ENCODE measurements around the gene AGBL2.
"Not testable (repeated sequence)": the region's sequence is repeated elsewhere in the genome, so short reads cannot be mapped to it uniquely, and the experiment has no call there.

AGBL2 gene, protein sequence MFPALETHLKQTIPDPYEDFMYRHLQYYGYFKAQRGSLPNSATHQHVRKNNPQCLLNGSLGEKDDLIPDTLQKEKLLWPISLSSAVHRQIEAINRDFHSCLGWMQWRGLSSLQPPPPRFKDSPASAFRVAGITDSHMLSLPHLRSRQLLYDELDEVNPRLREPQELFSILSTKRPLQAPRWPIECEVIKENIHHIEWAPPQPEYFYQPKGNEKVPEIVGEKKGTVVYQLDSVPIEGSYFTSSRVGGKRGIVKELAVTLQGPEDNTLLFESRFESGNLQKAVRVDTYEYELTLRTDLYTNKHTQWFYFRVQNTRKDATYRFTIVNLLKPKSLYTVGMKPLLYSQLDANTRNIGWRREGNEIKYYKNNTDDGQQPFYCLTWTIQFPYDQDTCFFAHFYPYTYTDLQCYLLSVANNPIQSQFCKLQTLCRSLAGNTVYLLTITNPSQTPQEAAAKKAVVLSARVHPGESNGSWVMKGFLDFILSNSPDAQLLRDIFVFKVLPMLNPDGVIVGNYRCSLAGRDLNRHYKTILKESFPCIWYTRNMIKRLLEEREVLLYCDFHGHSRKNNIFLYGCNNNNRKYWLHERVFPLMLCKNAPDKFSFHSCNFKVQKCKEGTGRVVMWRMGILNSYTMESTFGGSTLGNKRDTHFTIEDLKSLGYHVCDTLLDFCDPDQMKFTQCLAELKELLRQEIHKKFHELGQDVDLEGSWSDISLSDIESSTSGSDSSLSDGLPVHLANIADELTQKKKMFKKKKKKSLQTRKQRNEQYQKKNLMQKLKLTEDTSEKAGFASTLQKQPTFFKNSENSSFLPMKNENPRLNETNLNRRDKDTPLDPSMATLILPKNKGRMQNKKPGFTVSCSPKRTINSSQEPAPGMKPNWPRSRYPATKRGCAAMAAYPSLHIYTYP
- 0.12 to 0.52 (median 0.31) reads per million in 18 experiments for total RNA-seq

DNA sequence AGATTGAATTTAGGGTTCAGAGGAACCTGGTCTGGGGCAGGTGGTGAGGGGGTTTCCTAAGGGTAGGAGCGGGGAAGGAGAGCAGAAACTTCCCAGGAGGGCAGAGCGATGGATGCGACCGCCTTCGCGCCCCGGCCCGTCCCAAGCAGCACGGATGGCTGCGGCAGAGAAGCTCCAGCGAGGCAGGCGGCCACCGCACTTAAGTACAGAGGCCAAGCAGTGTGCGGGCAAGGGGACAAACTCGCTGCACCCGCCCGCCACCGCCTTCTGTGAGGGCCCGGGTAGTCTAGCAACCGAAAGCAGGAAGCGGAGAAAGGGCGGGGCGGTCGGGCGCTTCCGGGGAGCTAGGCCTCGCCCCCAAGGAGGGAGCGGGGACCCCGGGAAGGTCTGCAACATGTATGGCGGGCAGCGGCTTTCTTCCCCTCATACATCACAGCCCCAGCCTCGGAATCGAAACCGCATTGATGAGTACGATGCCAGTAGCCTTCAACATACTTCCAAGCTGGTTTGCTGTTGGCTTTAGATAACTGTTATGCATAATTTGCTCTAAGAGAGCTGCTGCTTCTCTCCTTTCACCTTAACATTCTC, at the start of gene AGBL2:
Gene AGBL2, minus strand, starts transcription at position 288 of the 588 bp plus-strand sequence. CDS start 719 bp downstream, outside the sequence.
- peak; percentile 58 to 72 for DNase-seq

DNA sequence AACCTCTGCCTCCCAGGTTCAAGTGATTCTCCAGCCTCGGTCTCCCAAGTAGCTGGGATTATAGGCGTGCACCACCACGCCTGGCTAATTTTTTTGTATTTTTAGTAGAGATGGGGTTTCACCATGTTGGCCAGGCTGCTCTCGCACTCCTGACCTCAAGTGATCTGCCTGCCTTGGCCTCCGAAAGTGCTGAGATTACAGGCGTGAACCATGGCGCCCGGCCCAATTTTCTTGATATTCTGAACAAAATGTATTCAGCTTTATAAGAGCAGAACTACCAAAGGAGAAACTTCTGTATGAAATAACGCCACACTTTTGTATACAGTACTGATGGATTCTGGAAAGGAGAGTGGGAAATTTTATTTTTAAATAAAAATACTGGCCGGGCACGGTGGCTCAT, 44.1 kb upstream of the AGBL2 start:
- not testable (repeated sequence) for DNase-seq

DNA sequence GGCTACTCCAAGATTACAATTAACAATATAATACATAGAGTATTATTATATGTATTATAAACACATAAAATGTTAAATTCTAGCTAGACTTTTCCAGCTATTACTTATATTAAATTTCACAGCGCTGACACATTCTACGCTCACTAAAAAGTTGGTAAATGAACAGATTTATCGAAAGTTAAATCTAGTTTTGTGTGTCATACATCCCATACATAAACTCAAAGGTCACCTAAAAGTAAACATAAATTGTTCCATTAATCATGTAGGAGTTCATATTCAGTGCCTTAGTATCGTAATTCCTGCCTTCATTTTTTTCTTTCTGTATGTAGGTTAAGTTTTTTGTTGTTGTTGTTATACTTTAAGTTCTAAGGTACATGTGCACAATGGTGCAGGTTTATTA, 41.0 kb upstream of the AGBL2 start:
- no peak for DNase-seq

DNA sequence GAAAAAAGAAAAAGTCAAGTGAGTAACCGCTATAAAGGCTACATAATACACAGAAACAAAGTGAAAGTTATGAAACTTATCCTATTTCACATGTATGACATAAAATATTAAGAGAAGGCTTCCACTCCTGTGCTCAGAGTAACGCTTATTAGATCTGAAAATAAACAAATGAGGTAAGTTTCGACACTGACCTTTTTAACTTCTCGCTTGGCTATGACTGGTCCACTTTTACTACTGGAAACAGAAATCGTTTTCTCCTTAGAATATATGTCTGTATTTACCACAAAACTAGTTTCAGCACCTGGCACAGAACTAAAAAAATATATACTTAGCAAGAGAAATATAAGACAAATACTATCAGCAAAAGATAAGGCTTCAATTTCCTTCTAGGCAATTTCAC, 35.6 kb upstream of the AGBL2 start:
- no peak for DNase-seq

DNA sequence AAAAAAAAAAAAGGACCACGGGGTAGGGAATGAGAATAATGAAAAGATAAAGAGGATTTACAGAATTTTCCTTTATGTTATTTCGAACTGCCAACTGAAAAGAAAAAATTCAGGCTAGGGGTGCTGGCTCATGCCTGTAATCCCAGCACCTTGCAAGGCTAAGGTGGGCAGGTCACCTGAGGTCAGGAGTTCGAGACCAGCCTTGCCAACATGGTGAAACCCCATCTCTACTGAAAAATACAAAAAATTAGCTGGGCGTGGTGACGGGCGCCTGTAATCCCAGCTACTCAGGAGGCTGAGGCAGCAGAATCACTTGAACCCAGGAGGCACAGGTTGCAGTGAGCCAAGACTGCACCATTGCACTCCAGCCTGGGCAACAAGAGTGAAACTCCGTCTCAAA, 27.3 kb upstream of the AGBL2 start:
- not testable (repeated sequence) for DNase-seq

DNA sequence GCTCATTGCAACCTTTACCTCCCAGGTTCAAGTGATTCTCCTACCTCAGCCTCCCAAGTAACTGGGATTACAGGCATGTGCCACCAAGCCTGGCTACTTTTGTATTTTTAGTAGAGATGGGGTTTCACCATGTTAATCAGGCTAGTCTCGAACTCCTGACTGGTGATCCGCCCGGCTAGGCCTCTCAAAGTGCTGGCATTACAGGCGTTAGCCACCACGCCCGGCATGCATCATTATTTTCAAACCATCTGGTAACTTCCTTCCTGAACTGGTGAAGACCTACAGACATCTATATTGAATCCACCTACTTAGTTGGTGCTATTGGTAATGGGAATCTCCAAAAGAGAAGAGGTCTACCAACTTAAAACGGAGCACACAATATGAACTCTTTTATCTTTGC, 22.6 kb upstream of the AGBL2 start:
- DNase-seq = not testable (repeated sequence)

DNA sequence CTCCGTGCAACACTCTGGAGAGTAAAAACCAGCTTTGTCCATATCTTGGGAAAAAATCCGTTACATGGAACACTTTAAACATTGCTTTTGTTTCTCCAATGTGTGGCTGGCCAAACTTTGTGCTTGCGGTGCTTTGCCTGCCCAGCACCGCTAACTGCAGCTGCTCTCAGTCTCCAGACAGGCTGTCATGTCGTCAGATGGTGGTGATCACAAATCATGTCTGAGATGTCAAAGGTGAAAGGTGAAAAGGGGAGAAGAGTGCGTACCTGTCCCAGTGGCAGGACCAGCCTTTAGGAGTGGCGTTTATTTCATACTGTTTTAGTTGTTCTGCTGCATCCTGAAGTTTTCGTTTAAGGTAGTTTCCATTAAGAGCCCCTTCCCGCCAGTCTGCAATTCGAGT, 17.1 kb upstream of the AGBL2 start:
- no peak for DNase-seq

DNA sequence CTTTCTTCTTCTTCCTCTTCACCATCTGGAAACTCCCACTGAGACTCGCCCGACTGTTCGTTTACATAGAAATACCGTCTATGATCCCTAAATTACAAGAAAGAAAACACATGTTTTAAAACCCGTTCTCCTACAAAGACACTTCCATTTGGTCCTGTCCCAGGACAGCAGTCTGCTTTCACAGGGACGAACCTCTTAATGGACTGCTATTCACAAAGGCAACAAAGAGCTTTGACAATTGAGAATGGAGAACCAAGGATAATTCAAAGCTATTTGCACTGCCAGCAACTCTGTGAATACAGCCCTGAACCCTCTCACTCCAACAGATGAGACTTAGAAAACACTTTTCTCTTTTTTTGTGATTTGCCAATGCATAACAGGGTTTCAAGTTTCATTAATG, 16.3 kb upstream of the AGBL2 start:
- no peak for DNase-seq

DNA sequence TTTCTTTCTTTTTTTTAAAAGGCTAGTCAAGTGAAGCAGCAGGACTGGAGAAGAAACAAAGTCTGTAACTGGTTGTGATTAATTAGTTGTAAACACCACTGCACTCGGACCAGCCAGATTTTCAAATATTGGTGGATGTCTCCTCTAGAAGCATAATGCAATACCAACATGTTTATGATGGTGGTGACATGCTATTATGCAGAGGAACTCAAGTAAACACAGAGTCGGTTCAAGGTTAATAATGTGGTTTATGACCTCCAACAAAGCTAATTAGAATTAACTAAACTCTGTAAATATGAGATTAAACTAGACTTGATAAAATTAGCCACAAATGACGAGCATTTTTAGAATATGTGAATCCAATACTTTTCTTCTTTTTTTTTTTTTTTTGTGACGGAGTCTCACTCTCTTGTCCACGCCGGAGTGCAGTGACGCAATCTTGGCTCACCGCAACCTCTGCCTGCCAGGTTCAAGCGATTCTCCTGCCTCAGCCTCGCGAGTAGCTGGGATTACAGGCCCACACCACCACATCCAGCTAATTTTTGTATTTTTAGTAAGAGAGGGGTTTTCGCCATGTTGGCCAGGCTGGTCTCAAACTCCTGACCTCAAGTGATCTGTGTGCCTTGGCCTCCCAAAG, 11.8 kb upstream of the AGBL2 start:
- no peak for DNase-seq

DNA sequence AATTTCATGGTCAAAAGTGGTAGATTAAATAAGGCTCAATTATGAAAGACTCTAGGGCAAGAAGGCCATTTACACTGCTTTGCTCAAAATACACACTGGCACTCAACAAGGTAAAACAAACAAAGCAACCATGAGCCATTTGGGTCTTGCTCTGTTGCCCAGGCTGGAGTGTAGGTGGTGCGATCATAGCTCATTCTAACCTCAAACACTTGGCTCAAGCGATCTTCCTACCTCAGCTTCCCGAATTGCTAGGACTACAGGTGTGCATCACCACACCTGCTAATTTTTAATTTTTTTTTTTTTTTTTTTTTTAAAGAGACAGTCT, 10.9 kb upstream of the AGBL2 start:
- DNase-seq = no peak

DNA sequence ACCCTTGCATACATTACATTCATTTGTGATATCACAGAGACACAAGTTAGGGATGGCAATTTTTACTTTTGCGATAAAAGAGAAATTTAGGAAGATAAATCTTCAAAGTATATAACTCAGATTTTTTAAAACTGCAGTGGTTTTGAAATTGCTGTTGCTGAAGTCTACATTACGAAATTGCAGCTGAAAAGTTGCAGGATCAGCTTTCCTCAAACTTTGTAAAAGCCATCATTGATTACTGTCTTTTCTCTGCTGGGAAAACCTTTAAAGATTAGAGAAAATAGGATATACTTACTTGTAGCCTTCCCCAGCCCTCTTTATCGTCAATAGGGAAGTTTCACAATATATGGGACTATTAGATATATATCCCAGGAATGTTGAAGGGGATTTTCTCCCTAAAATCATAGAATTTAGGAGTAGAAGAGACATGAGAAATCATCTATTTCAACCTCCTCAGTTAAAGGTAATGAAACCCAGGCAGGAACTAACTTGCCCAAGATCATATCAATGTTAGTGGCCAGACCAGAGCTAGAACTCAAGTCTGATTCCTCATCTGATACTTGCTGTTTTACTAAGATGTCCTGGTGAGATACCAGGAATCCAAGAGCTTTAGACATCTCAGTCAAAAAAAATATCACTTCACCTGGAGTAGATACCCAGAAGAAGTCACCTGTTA, 10.4 kb upstream of the AGBL2 start:
- peak; percentile 23 to 25 for DNase-seq

DNA sequence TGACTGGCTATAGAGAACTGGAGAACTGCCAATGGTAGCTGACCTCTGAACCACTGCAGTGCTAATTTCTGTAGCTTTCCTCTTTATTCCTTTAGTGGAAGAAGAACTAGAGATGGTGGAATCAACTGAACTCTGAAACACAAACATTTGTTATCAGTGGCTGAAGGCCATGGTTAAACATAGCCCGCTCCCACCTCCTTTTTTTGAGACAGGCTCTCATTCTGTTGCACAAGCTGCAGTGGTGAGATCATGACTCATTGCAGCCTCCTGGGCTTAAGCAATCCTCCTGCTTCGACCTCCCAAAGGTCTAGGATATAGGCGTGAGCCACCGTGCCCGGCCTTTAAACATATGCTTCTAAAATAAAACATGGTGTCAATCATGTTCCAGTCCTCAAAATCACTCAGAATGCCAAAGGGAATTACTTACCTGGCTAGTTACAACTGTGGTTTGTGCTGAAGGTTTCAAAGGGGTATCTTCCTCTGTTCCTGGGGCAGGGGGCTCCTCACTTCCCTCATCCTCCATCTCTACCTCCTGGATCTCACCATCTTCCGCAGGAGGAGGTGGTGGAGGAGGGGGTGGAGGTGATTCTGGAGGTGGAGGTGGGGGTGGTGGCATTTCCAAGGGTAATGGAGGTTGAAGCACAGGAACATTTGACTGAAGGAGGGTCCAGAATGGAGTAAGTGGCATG, 9.0 kb upstream of the AGBL2 start:
- DNase-seq = peak; percentile 81 to 84

DNA sequence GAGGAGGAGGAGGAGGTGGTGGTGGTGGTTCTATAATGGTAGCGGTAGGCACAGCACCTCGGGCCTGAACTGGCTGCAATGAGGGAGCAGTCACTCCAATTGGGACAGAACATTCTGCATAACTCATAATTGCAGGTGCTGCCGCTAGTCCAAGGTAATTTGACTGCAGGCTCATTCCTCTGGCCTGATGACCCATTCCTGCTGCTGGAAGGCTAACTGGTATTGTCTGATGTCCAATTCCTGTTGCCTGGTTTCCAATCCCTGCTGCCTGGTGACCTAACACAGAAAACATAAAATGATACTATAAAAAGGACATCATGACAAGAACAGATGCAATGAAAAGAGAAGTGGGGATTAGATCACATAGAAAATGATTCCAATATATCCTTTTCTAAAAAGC, 7.9 kb upstream of the AGBL2 start:
- DNase-seq = no peak

DNA sequence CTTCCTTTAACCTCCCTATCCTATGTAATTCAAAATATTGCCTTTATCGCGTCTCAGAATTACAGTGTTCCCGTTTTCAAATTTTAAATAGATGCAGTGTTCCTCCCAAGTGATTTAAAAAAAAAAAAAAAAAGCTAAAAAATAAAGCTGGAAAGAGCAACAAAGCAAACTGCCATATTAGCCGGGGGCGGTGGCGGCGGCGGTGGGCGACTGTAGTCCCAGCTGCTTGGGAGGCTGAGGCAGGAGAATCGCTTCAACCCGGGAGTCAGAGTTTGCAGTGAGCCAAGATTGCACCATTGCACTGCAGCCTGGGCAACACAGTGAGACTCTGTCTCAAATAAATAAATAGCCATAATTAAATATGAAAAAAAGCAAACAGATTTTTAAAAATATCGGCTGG, 5.5 kb upstream of the AGBL2 start:
- DNase-seq = no peak

DNA sequence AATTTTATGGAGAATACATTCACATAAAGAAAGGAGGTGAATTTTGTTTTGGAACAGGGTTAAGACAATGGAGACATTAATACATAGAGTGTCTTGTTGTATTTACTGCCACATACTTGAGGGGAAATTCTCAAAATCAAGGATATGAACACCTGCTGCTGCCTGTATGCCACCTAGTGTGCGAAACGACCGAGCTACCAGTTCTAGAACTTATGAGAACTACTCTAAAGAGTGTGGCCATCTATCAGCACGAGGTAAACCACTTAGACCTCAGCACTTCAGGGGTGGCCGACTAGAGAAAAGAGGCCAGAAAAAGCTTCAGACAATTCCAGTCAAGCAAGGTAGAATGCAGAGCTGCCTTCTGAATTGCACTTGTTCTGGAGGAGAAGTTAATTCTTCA, 1.5 kb upstream of the AGBL2 start:
- DNase-seq = no peak

DNA sequence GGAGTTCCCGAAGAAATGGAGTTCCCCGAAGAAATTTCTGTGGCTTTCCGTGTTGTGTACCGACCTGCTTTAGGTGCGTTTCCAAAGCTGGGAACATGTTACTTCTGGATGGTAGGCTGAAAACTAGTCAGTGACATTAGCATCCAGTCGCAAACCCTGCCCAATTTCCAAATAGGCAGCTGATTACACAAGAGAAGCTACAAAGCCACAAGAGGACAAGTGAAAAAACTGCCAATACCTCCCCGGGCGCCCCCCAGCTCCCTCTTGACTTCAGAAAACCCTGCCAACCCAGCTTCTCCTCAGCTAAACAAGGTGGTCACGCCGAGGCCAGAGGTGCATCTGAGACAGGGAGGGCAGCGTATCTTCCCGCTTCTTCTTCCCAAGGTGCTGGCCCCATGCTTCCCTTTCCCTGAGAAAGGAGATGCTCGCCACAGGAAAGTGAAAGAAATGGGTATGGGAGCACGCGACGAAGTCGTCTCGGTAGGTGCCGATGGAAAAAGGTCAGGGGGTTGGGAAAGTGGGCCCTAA, 551 bp downstream of the AGBL2 start:
- DNase-seq = no peak

DNA sequence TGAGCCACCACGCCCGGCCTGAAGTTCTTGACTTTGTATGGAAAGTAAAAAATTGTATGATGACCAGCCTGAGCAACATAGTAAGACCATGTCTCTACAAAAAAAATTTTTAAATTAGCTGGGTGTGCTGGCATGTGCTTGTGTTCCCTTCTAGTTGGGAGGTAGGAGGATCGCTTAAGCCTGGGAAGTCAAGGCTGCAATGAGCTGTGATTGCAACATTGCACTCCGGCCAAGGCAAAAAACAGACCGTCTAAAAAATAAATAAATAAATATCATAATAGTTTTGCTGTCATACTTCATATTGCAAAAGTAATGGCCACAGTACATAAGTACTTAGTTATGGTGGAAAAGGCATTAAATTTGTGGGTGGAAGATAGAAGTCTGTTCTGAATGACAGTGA, 3.4 kb downstream of the AGBL2 start:
- DNase-seq = peak in 1 of 2 donors; percentile 9

DNA sequence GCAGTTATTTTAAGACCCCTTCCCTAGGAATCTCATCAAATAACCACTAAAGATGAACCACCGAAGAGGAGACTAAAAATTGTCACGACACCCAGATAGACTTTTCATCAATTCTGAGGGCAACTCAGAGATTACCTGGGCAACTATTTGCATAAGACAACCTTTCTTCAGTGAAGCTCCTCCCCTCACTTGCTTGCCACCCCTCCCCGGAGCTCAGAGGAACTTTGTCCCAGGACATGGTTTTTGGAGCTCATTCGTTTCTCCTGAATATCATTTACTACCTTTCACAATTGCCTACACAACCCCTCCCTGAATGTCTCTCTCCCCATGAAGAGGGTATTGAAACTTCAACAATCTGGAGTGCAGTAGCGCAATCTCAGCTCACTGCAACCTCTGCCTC, 3.9 kb downstream of the AGBL2 start:
- DNase-seq = no peak

DNA sequence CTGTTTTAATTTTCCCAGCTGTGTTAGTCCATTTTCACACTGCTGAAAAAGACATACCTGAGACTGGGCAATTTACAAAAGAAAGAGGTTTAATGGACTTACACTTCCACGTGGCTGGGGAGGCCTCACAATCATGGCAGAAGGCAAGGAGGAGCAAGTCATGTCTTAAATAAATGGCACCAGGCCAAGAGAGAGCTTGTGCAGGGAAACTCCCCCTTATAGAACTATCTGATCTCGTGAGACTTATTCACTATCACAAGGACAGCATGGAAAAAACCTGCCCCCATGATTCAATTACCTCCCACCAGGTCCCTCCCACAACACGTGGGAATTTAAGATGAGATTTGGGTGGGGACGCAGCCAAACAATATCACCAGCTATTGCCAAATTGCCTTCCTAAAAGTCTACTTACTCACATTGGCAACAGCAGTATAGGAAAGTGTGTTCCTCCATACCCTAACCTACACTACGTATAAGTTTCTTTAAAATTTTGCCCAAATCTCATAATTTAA, 7.8 kb downstream of the AGBL2 start:
- peak in 1 of 2 donors; percentile 29 for DNase-seq

DNA sequence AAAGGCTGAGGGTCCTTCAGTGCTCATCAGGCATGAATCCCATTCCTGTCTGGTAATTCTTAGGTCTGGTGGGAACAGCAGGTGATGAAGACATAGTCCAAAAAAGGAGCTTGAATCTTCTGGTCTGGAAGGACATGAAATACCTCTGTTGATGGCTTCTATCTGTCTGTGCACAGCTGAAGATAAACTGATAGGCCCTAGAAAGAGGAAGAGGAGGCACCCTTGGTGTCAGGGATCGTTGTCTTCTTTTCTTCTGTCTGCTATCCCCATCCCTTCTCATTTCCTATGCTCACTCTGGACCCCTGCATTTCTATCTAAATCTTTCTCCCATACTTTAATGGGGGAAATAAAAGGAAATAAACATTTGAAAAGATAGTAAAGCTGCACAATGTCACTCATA, 9.4 kb downstream of the AGBL2 start:
- DNase-seq = no peak

DNA sequence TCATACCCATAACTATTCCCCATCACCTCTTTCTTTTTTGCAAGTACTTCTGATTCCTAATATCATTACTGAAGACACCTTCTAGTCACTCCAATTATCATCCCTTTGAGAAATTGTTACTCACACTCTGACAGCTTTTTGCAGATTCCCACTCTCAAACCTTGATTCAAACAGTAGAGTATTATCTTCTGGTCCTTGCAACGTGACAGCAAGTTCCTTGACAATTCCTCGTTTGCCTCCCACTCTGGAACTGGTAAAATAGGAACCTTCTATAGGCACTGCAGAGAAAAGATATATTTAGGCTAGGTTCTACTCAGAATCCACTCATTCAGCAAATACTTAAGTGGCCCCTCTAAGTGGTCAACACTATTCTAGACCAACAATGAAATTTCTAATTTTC, 23.2 kb downstream of the AGBL2 start:
- DNase-seq = peak in 1 of 2 donors; percentile 13
